Measurements from ENCODE around the gene HSPA12A.

DNA sequence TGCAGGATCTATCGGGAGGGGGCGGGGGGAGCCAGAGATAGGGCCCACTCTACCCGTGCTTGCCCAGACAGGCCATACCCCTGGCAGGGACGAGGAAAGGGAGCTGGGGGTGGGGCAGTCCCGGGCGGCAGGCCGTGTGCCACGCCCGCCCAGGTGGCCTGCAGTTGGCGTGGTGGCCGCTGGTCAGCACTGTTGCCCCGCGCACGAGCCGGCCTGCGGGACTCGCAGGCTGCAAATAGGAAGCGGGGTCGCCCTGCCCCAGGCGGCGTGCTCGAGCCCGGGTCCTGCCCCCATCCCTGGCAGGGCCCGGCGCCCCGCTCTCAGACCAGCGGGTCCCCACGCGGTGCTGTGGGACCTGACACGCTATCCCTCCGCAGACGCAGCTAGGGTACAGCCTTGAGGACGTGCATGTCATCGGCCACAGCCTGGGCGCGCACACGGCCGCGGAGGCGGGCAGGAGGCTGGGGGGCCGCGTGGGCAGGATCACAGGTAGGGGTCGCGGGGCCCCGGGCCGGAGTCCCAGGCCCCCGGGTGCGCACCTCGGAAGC lies 114.9 kb downstream of the HSPA12A start:
- peak in 3 of 4 experiments; percentile 20 to 50 (median 30) for TF ChIP-seq CTCF (IDR thresholded peaks at IDR 0.05)
- TF ChIP-seq POLR2AphosphoS5 (IDR thresholded peaks at IDR 0.05) = no peak
- no peak for TF ChIP-seq POLR2A (IDR thresholded peaks at IDR 0.05)

Measured in sigmoid colon (tissue), 4 donors.